ENCODE data around the gene PLIN3. TPM values are rescaled to one million over a fixed set of nuclear protein-coding genes. Genes with fewer than 3 reads are reported as not detected.
"Not testable (repeated sequence)": the region's sequence is repeated elsewhere in the genome, so short reads cannot be mapped to it uniquely, and the experiment has no call there.

Gene PLIN3
- total and polyA plus RNA-seq, 2 of the 8 experiments (the other 6 are each of a cell fraction or from before 2014, with no cell fraction given) = 60.7 to 61.5 TPM

DNA sequence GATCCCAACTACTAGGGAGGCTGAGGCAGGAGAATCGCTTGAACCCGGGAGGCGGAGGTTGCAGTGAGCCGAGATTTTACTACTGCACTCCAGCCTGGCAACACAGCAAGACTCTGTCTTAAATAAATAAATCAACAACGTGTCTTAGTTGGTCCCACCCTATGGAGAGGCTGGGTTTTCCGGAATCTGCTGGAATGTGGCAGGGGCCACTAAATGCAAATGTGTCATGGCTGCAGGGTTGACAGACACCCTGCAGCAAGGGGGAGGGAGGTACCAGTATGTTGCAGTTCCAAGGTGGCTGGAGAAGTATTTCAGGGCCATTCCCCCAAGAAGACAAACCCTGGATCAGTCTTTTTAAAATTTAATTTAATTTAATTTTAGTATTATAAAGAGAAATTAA lies 20.3 kb upstream of the PLIN3 start:
- H3K36me3 ChIP-seq (ENCODE audit: control insufficient read depth in 2 of 4, insufficient read depth in 4 of 4, low read length in 3 of 4); H4K91ac ChIP-seq (replicated peaks; ENCODE audit: insufficient read length, low read length); H2BK20ac ChIP-seq (ENCODE audit: low read length); H3K9me3 ChIP-seq (ENCODE audit: insufficient read depth in 2 of 2, low read depth in 1 of 2, low read length in 1 of 2); H4K20me1 ChIP-seq (replicated peaks in 1 of 2; ENCODE audit: control insufficient read depth in 1 of 2, insufficient read depth in 2 of 2, low read length in 2 of 2); H3K4ac ChIP-seq (replicated peaks; ENCODE audit: insufficient read length, low read depth, low read length); H3K4me2 ChIP-seq (ENCODE audit: insufficient read depth in 1 of 2, low read depth in 2 of 2, low read length in 2 of 2); H2AFZ ChIP-seq (ENCODE audit: low read length); H3K4me1 ChIP-seq (replicated peaks in 1 of 4; ENCODE audit: control insufficient read depth in 3 of 4, insufficient read depth in 4 of 4, low read length in 3 of 4); H3K23me2 ChIP-seq (ENCODE audit: low read depth, low read length); H3K18ac ChIP-seq (ENCODE audit: extremely low read depth, low read length); H3K4me3 ChIP-seq (ENCODE audit: extremely low read depth in 1 of 4, insufficient read depth in 2 of 4, low read depth in 3 of 4, low read length in 4 of 4); POLR2A ChIA-PET (ENCODE audit: partially characterized antibody); H4K8ac ChIP-seq (ENCODE audit: extremely low read depth, insufficient read depth, low read length); H2BK5ac ChIP-seq (ENCODE audit: low read depth, low read length); H3K79me1 ChIP-seq (ENCODE audit: low read depth, low read length); FAIRE-seq; H3K14ac ChIP-seq (ENCODE audit: insufficient read length); H2AK5ac ChIP-seq (ENCODE audit: low read depth, low read length); DNase-seq (ENCODE audit: low read depth in 1 of 2, low spot score in 2 of 2); H3K56ac ChIP-seq (replicated peaks; ENCODE audit: insufficient read length, low read depth, low read length); H3K79me2 ChIP-seq (ENCODE audit: control insufficient read depth in 1 of 2, insufficient read depth in 2 of 2, low read length in 2 of 2); H3K9ac ChIP-seq (replicated peaks in 1 of 4; ENCODE audit: extremely low read depth in 1 of 4, low read depth in 3 of 4, low read length in 3 of 4); CTCF ChIA-PET (ENCODE audit: partially characterized antibody); H4K5ac ChIP-seq (ENCODE audit: insufficient read length, low read depth, low read length); H2BK12ac ChIP-seq (ENCODE audit: low read depth, low read length); H2BK15ac ChIP-seq (ENCODE audit: low read length); H3K27ac ChIP-seq (ENCODE audit: low read depth, low read length); H3K23ac ChIP-seq (ENCODE audit: insufficient read length); H2BK120ac ChIP-seq (replicated peaks; ENCODE audit: low read depth, low read length); H3K27me3 ChIP-seq (replicated peaks in 1 of 4; ENCODE audit: control insufficient read depth in 3 of 4, extremely low read depth in 1 of 4, insufficient read depth in 3 of 4, low read length in 3 of 4): not testable (repeated sequence)
- 100% methylated on average over 4 of the region's 6 CpGs; no CpG with 5 or more reads in 1 of the 2 experiments for WGBS, 2 experiments (ENCODE audit: extremely low coverage in 1 of 2, insufficient coverage in 1 of 2, insufficient read length in 1 of 2, insufficient replicate concordance in 2 of 2, low coverage in 1 of 2, low lambda C conversion rate in 2 of 2, missing lambda C conversion rate in 1 of 2)

DNA sequence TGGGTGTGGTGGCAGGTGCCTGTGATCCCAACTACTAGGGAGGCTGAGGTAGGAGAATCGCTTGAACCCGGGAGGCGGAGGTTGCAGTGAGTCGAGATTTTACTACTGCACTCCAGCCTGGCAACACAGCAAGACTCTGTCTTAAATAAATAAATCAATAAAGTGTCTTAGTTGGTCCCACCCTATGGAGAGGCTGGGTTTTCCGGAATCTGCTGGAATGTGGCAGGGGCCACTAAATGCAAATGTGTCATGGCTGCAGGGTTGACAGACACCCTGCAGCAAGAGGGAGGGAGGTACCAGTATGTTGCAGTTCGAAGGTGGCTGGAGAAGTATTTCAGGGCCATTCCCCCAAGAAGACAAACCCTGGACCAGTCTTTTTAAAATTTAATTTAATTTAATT lies 17.5 kb upstream of the PLIN3 start:
- not testable (repeated sequence) for H3K36me3 ChIP-seq (ENCODE audit: control insufficient read depth in 2 of 4, insufficient read depth in 4 of 4, low read length in 3 of 4)

More for the DNA sequence above, 17.5 kb upstream of the PLIN3 start:
- POLR2A ChIA-PET (ENCODE audit: partially characterized antibody); H3K27me3 ChIP-seq (replicated peaks in 1 of 4; ENCODE audit: control insufficient read depth in 3 of 4, extremely low read depth in 1 of 4, insufficient read depth in 3 of 4, low read length in 3 of 4); H2AK5ac ChIP-seq (ENCODE audit: low read depth, low read length); H3K4ac ChIP-seq (replicated peaks; ENCODE audit: insufficient read length, low read depth, low read length); H3K4me1 ChIP-seq (replicated peaks in 1 of 4; ENCODE audit: control insufficient read depth in 3 of 4, insufficient read depth in 4 of 4, low read length in 3 of 4); H4K91ac ChIP-seq (replicated peaks; ENCODE audit: insufficient read length, low read length); DNase-seq (ENCODE audit: low read depth in 1 of 2, low spot score in 2 of 2); H2BK12ac ChIP-seq (ENCODE audit: low read depth, low read length); H3K18ac ChIP-seq (ENCODE audit: extremely low read depth, low read length); H3K4me3 ChIP-seq (ENCODE audit: extremely low read depth in 1 of 4, insufficient read depth in 2 of 4, low read depth in 3 of 4, low read length in 4 of 4); H3K27ac ChIP-seq (ENCODE audit: low read depth, low read length); H2BK120ac ChIP-seq (replicated peaks; ENCODE audit: low read depth, low read length); H2BK20ac ChIP-seq (ENCODE audit: low read length); H2AFZ ChIP-seq (ENCODE audit: low read length); H3K9ac ChIP-seq (replicated peaks in 1 of 4; ENCODE audit: extremely low read depth in 1 of 4, low read depth in 3 of 4, low read length in 3 of 4); H3K23me2 ChIP-seq (ENCODE audit: low read depth, low read length); H2BK15ac ChIP-seq (ENCODE audit: low read length); H3K4me2 ChIP-seq (ENCODE audit: insufficient read depth in 1 of 2, low read depth in 2 of 2, low read length in 2 of 2); H3K79me1 ChIP-seq (ENCODE audit: low read depth, low read length); CTCF ChIA-PET (ENCODE audit: partially characterized antibody); H3K23ac ChIP-seq (ENCODE audit: insufficient read length); H4K20me1 ChIP-seq (replicated peaks in 1 of 2; ENCODE audit: control insufficient read depth in 1 of 2, insufficient read depth in 2 of 2, low read length in 2 of 2); FAIRE-seq; H4K8ac ChIP-seq (ENCODE audit: extremely low read depth, insufficient read depth, low read length); H3K9me3 ChIP-seq (ENCODE audit: insufficient read depth in 2 of 2, low read depth in 1 of 2, low read length in 1 of 2); H3K56ac ChIP-seq (replicated peaks; ENCODE audit: insufficient read length, low read depth, low read length); H2BK5ac ChIP-seq (ENCODE audit: low read depth, low read length); H4K5ac ChIP-seq (ENCODE audit: insufficient read length, low read depth, low read length); H3K79me2 ChIP-seq (ENCODE audit: control insufficient read depth in 1 of 2, insufficient read depth in 2 of 2, low read length in 2 of 2); H3K14ac ChIP-seq (ENCODE audit: insufficient read length): not testable (repeated sequence)
- 89% methylated on average over 3 of the region's 6 CpGs; no CpG with 5 or more reads in 1 of the 2 experiments for WGBS, 2 experiments (ENCODE audit: extremely low coverage in 1 of 2, insufficient coverage in 1 of 2, insufficient read length in 1 of 2, insufficient replicate concordance in 2 of 2, low coverage in 1 of 2, low lambda C conversion rate in 2 of 2, missing lambda C conversion rate in 1 of 2)
